HG03457 (cell line): ENCODE measurements around the gene CBL.
A peak's percentile ranks its signal among the peaks of the same experiment; 100 is the strongest.

ENCODE experiments used
- ATAC-seq: cut with Tn5 transposase; IDR thresholded peaks from one replicate; pipeline ENCODE4 v1.9.1; 2021; ENCODE audit warnings: moderate number of reproducible peaks; ENCODE audit not compliant: unreplicated experiment

Gene CBL

GRCh38 chr11:119324189-119324588 is 118.0 kb downstream of the CBL start:
- ATAC-seq: no peak

GRCh38 chr11:119329320-119329719 is 123.2 kb downstream of the CBL start:
- ATAC-seq: no peak

DNA sequence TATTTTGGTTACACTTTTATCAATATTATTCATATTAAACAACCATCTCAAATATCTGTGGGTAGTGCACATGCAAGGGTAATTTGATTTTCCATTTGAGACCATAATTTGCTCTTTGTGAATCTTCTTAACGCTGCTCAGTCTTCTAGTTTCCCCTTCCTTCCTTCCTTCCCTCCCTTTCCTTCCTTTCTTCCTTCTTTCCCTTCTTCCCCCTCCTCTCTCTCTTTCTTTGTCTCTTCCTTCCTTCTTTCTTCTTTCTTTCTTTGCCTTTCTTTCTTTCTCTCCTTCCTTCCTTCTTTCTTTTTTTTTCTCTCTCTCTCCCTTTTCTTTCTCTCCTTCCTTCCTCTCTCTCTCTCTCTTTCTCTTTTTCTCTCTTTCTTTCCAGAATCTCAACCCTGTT is 124.1 kb downstream of the CBL start:
- ATAC-seq: no peak

DNA sequence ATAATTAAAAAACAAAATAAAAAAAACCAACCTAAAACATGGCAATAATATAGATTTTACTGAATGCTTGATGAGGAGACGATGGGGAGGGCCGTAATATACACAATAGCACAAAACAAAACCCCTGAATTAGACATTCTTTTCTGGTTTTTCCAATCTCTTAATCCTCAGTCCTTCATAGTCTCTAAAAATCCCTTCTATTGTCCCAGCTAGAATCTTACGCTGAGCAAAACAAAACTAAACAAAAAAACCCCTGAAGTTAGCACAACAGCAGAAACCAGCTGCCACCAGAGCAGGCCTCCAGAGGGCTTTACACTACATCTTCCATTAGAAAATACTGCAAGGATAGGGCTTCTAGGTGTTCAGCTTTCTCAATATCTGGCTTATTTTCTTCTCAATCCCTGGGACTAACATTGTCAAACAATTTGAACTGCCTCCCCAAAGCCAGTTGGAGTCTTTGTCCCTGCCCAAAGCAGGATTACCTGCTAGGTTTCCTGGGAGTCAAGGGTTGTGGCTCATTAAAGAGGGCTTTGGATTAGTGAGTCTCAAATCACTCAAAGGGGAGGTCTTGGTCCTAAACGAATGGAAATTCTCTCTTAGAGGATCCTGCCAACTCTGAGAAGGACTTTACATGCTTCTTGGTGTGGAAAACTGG is 126.1 kb downstream of the CBL start:
- no peak for ATAC-seq

GRCh38 chr11:119334174-119334930 is 128.2 kb downstream of the CBL start, which contains the start of gene RNF26:
TSS of gene RNF26 (plus strand) at chr11:119334527. CDS start at chr11:119335123, 596 bp downstream.
- peak; percentile 72 for ATAC-seq

- no peak for ATAC-seq
These were observed 129.0 kb downstream of the CBL start for GRCh38 chr11:119335091-119335654.

DNA sequence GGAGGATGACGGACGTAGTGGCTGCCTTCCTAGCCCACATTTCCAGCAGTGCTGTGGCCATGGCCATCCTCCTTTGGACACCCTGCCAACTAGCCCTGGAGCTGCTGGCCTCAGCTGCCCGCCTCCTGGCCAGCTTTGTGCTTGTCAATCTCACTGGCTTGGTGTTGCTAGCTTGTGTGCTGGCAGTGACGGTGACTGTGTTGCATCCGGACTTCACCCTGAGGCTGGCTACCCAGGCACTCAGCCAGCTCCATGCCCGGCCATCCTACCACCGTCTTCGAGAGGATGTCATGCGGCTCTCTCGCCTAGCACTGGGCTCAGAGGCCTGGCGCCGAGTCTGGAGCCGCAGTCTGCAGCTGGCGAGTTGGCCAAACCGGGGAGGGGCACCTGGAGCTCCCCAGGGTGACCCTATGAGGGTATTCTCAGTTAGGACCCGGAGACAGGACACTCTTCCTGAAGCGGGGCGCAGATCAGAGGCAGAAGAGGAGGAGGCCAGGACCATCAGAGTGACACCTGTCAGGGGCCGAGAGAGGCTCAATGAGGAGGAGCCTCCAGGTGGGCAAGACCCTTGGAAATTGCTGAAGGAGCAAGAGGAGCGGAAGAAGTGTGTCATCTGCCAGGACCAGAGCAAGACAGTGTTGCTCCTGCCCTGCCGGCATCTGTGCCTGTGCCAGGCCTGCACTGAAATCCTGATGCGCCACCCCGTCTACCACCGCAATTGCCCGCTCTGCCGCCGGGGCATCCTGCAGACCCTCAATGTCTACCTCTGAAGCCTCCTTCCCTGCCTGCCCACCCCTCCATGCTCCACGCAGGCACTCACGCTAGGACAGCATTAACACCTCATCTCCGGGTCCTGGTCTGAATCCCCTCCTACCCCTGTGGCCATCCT is 129.8 kb downstream of the CBL start:
- ATAC-seq: no peak

- no peak for ATAC-seq
These were observed 130.8 kb downstream of the CBL start for GRCh38 chr11:119336744-119337469.

- no peak for ATAC-seq
These were observed 131.6 kb downstream of the CBL start for GRCh38 chr11:119337581-119338317.

- no peak for ATAC-seq
These were observed 132.3 kb downstream of the CBL start for GRCh38 chr11:119338318-119338890.

DNA sequence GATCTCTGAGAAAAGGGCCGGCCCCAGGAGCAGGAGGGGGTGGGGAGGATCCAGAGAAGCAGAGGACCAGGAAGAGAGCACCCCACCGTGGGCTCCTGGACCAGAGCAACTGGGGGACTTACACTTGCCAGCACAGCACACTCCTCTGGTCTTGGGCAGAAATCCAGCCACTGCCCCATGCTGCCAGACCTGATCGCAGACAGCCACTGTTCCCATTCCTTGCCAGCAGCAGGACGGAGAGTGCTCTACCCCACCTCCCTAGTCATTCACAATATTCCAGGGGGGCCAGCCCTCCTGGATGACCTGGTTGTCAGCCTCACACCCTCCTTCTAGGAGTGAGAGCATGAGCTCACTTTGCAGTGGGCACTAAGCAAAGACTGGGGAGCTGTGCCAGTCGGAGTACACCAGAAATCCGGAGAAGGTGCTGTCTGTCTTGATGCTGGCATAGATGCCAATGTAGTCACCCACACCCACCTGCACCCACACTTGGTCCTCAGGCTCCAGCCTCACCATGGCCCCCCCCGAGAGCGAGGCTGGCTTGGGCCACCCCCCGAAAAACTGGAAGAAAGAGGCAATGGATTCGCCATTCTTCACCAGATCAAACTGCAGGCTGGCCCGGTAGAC is 132.9 kb downstream of the CBL start:
- ATAC-seq: no peak

GRCh38 chr11:119339589-119340334 is 133.6 kb downstream of the CBL start:
- ATAC-seq: no peak

GRCh38 chr11:119340335-119341221 is 134.4 kb downstream of the CBL start, which contains the start of gene C1QTNF5:
TSS of gene C1QTNF5 (minus strand) at chr11:119340883. CDS start at chr11:119340397, 486 bp downstream.
- ATAC-seq: no peak

DNA sequence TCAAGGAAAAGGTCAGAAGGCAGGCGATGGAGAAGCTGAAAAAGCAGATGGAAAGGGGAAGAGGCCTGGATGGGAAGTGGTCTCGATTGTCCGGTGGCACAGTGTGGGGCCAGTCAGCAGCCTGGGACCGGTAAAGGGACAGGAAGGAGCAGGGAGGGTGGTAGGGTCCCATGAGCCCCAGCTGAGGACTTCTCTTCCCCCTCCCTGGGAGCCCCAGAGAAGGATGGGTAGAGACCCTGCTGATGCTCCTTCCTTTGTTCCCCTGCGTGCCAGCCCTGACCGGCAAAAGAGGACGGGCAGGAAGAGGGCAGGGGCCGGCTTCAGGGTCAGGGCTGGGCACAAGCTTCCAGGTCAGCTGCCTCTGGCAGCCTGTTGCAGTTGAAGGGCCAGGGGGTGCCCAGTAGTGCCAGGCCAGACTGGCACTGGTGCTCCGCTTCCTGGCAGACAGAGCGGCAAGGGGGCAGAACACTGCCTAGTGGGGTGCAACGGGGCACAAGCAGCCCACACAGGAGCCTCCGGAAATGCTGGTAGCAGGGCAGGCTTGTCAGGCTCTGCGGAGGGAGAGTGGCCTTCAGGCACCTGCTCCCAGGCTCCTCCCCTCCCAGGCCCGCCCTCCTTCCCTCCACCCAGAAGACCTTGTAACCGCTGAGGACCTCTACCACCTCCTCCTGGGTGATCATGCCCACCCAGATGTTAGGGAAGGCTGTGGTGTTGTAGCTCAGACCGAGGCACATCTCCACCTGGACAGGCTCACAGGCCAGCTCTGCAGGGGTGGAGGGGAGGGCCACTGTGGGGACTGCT is 135.3 kb downstream of the CBL start:
- no peak for ATAC-seq

GRCh38 chr11:119342023-119342300 is 135.8 kb downstream of the CBL start:
- ATAC-seq: no peak

GRCh38 chr11:119342362-119343130 is 136.4 kb downstream of the CBL start:
- no peak for ATAC-seq
